ENCODE results near the gene AUTS2.
A peak's percentile ranks its signal among the peaks of the same experiment; 100 is the strongest.

DNA sequence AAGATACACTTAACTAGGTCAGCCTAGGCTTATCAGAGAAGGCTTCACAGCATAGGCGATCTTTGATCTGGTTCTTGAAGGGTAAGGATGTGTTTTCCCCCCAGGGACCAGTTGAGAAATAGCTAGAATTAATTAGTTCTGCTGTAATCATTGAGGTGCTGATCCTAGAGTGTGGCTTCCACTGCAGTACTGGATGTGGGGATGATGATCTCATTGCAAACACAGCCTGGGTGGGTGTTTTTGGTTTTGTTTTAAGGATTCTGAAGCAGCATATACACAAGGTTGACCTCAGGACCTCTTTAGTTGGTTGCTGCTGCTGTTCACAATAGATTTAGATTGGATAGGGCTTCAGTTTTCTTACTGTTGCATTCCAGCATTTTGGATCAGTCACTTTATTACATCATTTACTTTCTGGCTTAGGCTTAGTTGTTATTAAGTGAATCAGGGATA is 159.7 kb downstream of the AUTS2 start:
- TF ChIP-seq EP300 (IDR thresholded peaks at IDR 0.05; ENCODE audit: borderline replicate concordance in 1 of 2, control insufficient read depth in 1 of 2, low read depth in 2 of 2, low read length in 2 of 2) (0 out of 4 replicates have a peak, but pooled peaks of 1 of the 2 experiments have one; percentile 25), FOS (IDR thresholded peaks at IDR 0.05; ENCODE audit: borderline replicate concordance, extremely low read depth, insufficient read length) (no peak), ZNF24 (IDR thresholded peaks at IDR 0.05) (no peak), RAD51 (IDR thresholded peaks at IDR 0.05) (no peak), MEF2A (IDR thresholded peaks at IDR 0.05; ENCODE audit: insufficient read depth, low read depth, low read length) (no peak), BRCA1 (IDR thresholded peaks at IDR 0.05; ENCODE audit: low read depth, low read length) (no peak), CHD2 (IDR thresholded peaks at IDR 0.05; ENCODE audit: borderline replicate concordance, low read depth, low read length) (no peak), MXI1 (IDR thresholded peaks at IDR 0.05; ENCODE audit: low read depth, low read length) (no peak), POLR2A (IDR thresholded peaks at IDR 0.05; ENCODE audit: low read depth, low read length) (no peak), CBFB (IDR thresholded peaks at IDR 0.05; ENCODE audit: low read depth) (no peak)
- TF ChIP-seq, protein P1, sequence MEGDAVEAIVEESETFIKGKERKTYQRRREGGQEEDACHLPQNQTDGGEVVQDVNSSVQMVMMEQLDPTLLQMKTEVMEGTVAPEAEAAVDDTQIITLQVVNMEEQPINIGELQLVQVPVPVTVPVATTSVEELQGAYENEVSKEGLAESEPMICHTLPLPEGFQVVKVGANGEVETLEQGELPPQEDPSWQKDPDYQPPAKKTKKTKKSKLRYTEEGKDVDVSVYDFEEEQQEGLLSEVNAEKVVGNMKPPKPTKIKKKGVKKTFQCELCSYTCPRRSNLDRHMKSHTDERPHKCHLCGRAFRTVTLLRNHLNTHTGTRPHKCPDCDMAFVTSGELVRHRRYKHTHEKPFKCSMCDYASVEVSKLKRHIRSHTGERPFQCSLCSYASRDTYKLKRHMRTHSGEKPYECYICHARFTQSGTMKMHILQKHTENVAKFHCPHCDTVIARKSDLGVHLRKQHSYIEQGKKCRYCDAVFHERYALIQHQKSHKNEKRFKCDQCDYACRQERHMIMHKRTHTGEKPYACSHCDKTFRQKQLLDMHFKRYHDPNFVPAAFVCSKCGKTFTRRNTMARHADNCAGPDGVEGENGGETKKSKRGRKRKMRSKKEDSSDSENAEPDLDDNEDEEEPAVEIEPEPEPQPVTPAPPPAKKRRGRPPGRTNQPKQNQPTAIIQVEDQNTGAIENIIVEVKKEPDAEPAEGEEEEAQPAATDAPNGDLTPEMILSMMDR (IDR thresholded peaks at IDR 0.05 in 2 of 3, conservative IDR thresholded peaks at IDR 0.05 in 1 of 3; ENCODE audit: control insufficient read depth in 2 of 3, extremely low read depth in 1 of 3, insufficient read depth in 1 of 3, low read depth in 3 of 3, low read length in 3 of 3): no peak
- TF ChIP-seq, protein P2, sequence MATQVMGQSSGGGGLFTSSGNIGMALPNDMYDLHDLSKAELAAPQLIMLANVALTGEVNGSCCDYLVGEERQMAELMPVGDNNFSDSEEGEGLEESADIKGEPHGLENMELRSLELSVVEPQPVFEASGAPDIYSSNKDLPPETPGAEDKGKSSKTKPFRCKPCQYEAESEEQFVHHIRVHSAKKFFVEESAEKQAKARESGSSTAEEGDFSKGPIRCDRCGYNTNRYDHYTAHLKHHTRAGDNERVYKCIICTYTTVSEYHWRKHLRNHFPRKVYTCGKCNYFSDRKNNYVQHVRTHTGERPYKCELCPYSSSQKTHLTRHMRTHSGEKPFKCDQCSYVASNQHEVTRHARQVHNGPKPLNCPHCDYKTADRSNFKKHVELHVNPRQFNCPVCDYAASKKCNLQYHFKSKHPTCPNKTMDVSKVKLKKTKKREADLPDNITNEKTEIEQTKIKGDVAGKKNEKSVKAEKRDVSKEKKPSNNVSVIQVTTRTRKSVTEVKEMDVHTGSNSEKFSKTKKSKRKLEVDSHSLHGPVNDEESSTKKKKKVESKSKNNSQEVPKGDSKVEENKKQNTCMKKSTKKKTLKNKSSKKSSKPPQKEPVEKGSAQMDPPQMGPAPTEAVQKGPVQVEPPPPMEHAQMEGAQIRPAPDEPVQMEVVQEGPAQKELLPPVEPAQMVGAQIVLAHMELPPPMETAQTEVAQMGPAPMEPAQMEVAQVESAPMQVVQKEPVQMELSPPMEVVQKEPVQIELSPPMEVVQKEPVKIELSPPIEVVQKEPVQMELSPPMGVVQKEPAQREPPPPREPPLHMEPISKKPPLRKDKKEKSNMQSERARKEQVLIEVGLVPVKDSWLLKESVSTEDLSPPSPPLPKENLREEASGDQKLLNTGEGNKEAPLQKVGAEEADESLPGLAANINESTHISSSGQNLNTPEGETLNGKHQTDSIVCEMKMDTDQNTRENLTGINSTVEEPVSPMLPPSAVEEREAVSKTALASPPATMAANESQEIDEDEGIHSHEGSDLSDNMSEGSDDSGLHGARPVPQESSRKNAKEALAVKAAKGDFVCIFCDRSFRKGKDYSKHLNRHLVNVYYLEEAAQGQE (IDR thresholded peaks at IDR 0.05; ENCODE audit: low read depth, low read length): no peak
- TF ChIP-seq, protein P3, sequence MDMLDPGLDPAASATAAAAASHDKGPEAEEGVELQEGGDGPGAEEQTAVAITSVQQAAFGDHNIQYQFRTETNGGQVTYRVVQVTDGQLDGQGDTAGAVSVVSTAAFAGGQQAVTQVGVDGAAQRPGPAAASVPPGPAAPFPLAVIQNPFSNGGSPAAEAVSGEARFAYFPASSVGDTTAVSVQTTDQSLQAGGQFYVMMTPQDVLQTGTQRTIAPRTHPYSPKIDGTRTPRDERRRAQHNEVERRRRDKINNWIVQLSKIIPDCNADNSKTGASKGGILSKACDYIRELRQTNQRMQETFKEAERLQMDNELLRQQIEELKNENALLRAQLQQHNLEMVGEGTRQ (IDR thresholded peaks at IDR 0.05; ENCODE audit: borderline replicate concordance, low read depth, low read length): no peak

Data from GM12878 (cell line).